ENCODE data around the gene ZNF532.

GRCh38 chr18:58819051-58819450 is 45.6 kb upstream of the ZNF532 start:
- TF ChIP-seq CTCF (conservative IDR thresholded peaks at IDR 0.05; ENCODE audit: low read length), result no peak
- peak; percentile 80 for TF ChIP-seq EZH2phosphoT487 (IDR thresholded peaks at IDR 0.05; ENCODE audit: borderline replicate concordance)
